Osteoblast (primary cell): ENCODE data around the gene ZBTB40. TPM values are rescaled to one million over a fixed set of nuclear protein-coding genes. Genes with fewer than 3 reads are reported as not detected.

ENCODE experiments used
- DNase-seq: peaks from one replicate; pipeline ENCODE4 v3.0.0; 2011; ENCODE audit warnings: low spot score, mixed read lengths; ENCODE audit not compliant: insufficient read length; ENCODE audit errors: missing footprints
- H2AFZ ChIP-seq: 2 replicates; pipeline ENCODE4 v1.6.0; 2011; ENCODE audit warnings: mild to moderate bottlenecking, low read length
- H3K27ac ChIP-seq: 2 replicates; pipeline ENCODE4 v1.5.1; 2011; ENCODE audit warnings: mild to moderate bottlenecking, low read depth, low read length, moderate library complexity
- H3K27me3 ChIP-seq: 2 replicates; pipeline ENCODE4 v1.6.0; 2012; ENCODE audit warnings: mild to moderate bottlenecking, control low read depth, inconsistent platforms, low read length, moderate library complexity; ENCODE audit not compliant: insufficient read depth
- H3K36me3 ChIP-seq: 2 replicates; pipeline ENCODE4 v1.5.1; 2011; ENCODE audit warnings: mild to moderate bottlenecking, low read length, control low read depth, moderate library complexity; ENCODE audit not compliant: insufficient read depth
- H3K4me1 ChIP-seq: 2 replicates; pipeline ENCODE4 v1.5.1; 2011; ENCODE audit warnings: mild to moderate bottlenecking, low read length, control low read depth, moderate library complexity; ENCODE audit not compliant: insufficient read depth
- H3K4me2 ChIP-seq: 2 replicates; pipeline ENCODE4 v1.6.0; 2011; ENCODE audit warnings: mild to moderate bottlenecking, low read length; ENCODE audit not compliant: insufficient read depth
- H3K4me3 ChIP-seq: fragments of 200-600 bp; sonication (generic); 3 replicates; pipeline ENCODE4 v1.5.1; 2012; ENCODE audit warnings: mild to moderate bottlenecking, low read length, inconsistent platforms; ENCODE audit not compliant: insufficient read depth
- H3K79me2 ChIP-seq: 2 replicates; pipeline ENCODE4 v1.6.0; 2012; ENCODE audit warnings: mild to moderate bottlenecking, low read length, control low read depth, inconsistent platforms; ENCODE audit not compliant: insufficient read depth
- H3K9me3 ChIP-seq: 2 replicates; pipeline ENCODE4 v1.5.1; 2011; ENCODE audit warnings: low read depth, low read length, control low read depth
- H4K20me1 ChIP-seq: 2 replicates; pipeline ENCODE4 v1.6.0; 2012; ENCODE audit warnings: mild to moderate bottlenecking, low read length, control low read depth; ENCODE audit not compliant: insufficient read depth
- CTCF ChIP-seq: IDR thresholded peaks from 2 replicates; pipeline ENCODE4 v1.5.1; 2011; ENCODE audit warnings: mild to moderate bottlenecking, low read depth, low read length, moderate library complexity; ENCODE audit errors: extremely low read depth
- total RNA-seq: library from RNA; depleted of rRNA; stranded (reverse); fragments of >200 nt; gene quantifications from 2 replicates; pipeline ENCODE4 v1.2.3, GENCODE V29; 2012

Gene ZBTB40
- total RNA-seq, 1 donor = 16.3 TPM

GRCh38 chr1:22567197-22567596, 115.5 kb downstream of the ZBTB40 start:
- H3K4me1 ChIP-seq = no peaks in the 10 kb centered on the region
- no peaks in the 10 kb centered on the region for H3K36me3 ChIP-seq
- H2AFZ ChIP-seq = no peak overlapping the region
- no peaks in the 10 kb centered on the region for H3K9me3 ChIP-seq
- H3K4me3 ChIP-seq = no peak overlapping the region
- H4K20me1 ChIP-seq = no peaks in the 10 kb centered on the region
- TF ChIP-seq CTCF = no peak
- peaks cover 32% of the 10 kb centered on the region for H3K27me3 ChIP-seq
- no peak overlapping the region for H3K4me2 ChIP-seq
- no peak overlapping the region for H3K27ac ChIP-seq
- no peaks in the 10 kb centered on the region for H3K79me2 ChIP-seq
- no peak for DNase-seq

GRCh38 chr1:22567994-22568393, 116.3 kb downstream of the ZBTB40 start:
- TF ChIP-seq CTCF = no peak
- Histone ChIP-seq H2AFZ (no peak overlapping the region), H3K79me2 (no peaks in the 10 kb centered on the region), H3K36me3 (no peaks in the 10 kb centered on the region), H3K27ac (no peak overlapping the region), H3K4me1 (no peaks in the 10 kb centered on the region), H4K20me1 (no peaks in the 10 kb centered on the region), H3K4me2 (no peak overlapping the region), H3K27me3 (peaks cover 29% of the 10 kb centered on the region), H3K4me3 (no peak overlapping the region), H3K9me3 (no peaks in the 10 kb centered on the region)
- no peak for DNase-seq

- Histone ChIP-seq H3K9me3 (no peaks in the 10 kb centered on the region), H3K4me3 (no peak overlapping the region), H3K36me3 (no peaks in the 10 kb centered on the region), H3K4me2 (no peak overlapping the region), H4K20me1 (no peaks in the 10 kb centered on the region), H3K4me1 (no peaks in the 10 kb centered on the region), H2AFZ (no peak overlapping the region), H3K27me3 (peaks cover 21% of the 10 kb centered on the region), H3K79me2 (no peaks in the 10 kb centered on the region), H3K27ac (no peak overlapping the region)
- no peak for DNase-seq
- TF ChIP-seq CTCF = no peak
These were observed 117.6 kb downstream of the ZBTB40 start for GRCh38 chr1:22569269-22569668.

- no peaks in the 10 kb centered on the region for H3K36me3 ChIP-seq
- H3K4me2 ChIP-seq = no peak overlapping the region
- H3K4me3 ChIP-seq = no peak overlapping the region
- DNase-seq = no peak
- no peak overlapping the region for H2AFZ ChIP-seq
- no peaks in the 10 kb centered on the region for H3K4me1 ChIP-seq
- TF ChIP-seq CTCF = no peak
- no peaks in the 10 kb centered on the region for H3K79me2 ChIP-seq
- no peaks in the 10 kb centered on the region for H4K20me1 ChIP-seq
- H3K27ac ChIP-seq = no peak overlapping the region
- peaks cover 13% of the 10 kb centered on the region for H3K27me3 ChIP-seq
- H3K9me3 ChIP-seq = no peaks in the 10 kb centered on the region
These were observed 118.7 kb downstream of the ZBTB40 start for GRCh38 chr1:22570140-22570909.
